ENCODE measurements around the gene SLC25A4.

Gene SLC25A4

DNA sequence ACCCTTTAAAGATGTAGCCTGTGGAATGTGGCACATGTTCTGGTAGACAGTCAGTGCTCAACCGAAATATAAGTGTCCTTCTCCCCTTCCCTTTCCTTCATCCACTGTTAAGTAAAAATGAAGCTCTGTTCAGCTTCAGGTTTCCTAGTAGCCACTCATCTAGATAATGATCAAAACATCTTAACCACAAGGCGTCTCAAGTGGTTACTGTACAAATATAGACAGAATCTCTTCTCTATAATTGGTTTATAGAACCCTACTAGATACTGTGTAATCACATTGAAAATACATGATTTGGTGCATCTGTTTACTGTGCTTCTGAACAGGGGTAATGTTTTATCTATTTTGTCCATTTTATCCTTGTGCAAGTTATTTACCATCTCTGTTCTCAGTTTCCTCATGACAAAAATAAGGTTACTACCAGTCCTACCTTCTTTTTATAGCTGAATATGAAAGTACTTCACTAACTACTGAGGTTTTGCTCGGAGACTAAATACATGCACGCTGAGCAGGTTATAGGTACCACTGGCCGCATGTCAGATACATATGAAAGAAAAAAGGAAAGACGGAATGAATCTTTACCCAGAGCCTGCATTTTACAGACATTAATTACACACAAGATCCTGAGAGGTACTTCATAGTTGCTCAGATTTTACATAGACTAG lies 20.3 kb upstream of the SLC25A4 start:
- DNase-seq, result no peak

DNA sequence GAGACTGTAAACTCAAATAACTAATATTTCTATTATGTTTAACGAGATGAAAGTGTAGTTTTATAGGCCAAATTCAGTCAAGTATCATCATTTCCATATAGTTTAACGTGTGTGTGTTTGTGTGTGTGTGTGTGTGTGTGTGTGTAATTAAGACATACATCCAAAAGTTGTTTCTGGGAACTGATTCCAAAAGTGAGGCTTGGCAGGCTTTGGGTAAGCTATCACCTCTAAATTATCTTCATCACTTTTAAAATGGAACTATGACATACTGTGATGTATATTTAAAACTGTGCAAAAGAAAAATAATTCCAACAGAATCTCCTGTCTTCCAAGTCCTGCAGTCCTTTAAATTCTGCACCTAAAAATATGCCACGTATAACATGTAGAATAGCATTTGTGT lies 19.1 kb upstream of the SLC25A4 start:
- no peak for DNase-seq

DNA sequence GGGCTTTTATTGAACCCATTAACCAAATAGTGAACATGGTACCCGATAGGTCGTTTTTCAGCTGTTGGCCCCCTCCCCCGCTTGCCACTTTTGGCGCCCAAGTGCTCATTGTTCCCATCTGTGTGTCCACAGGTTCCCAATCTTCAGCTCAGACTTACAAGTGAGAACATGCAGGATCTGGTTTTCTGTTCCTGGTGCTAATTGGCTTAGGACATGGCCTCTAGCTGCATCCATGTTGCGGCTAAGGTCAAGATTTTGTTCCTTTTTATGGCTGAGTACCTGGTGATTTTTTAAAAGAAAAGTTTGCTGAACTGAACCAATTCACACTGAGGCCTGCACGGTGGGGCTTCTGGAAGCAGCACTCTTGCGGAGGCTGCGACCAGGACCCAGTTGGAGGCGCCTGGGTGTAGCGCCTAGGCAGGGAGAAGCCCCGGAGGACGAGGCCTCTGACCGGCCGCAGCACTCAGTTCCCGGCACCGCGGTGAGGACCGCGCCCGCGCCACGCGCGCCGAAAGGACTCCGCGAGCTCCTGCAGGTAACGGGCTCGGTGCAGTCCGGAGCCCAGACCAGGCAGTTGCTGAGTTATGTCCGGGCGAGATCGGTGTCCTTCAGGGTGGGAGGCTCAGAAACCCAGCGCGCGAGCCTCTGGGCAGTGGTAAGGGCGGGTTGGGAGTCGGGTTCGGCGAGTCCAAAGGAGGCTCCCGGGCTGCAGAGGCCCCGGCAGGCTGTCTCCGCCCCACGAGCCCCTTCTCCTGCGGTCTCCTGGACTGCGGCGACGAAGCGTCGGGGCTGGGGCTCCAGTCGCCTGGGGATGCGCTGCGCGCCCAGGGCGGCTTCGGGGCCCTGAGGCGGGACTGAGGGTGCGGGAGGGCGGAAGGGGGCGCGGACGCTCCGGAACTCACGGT lies 15.8 kb upstream of the SLC25A4 start:
- DNase-seq, result peak; percentile 27

DNA sequence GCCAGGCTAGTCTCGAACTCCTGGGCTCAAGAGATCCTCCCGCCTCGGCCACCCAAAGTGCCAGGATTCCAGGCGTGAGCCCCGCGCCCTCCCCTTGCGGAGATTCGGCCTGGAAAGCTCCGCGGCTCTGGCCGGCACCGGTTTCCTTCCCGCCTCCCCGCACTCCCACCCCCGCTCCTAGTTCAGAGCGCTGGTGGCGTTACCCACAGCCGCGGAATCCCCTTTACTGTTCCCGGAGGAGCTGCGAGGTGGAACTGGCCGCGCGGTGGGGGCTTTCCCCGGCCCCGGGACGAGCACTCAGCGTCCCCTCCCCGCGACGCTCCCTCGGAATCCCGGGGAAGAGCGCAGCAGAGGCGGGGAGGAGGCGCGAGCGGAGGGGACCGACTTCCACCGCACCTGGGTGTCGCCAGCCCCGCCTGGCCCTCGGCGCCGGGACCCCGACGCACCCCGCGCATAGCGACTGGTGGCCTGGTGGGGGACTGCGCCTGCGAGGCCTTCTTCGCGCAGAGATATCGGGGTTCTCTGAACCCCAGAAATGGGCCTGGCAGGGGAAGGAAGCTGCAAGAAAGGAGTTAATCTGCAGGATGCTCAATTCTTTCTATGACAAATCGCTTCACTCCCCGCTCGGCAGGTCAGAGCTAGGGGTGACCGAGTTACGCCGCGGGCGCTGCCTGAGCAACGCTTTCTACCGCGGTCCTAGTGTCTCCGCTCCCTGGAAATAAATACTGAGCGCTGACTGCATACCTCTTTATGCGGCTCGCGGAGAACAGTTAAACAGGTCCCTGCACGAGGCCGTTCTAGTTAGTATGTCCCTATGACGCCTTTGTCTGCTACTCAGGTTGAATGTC lies 14.6 kb upstream of the SLC25A4 start:
- no peak for DNase-seq

DNA sequence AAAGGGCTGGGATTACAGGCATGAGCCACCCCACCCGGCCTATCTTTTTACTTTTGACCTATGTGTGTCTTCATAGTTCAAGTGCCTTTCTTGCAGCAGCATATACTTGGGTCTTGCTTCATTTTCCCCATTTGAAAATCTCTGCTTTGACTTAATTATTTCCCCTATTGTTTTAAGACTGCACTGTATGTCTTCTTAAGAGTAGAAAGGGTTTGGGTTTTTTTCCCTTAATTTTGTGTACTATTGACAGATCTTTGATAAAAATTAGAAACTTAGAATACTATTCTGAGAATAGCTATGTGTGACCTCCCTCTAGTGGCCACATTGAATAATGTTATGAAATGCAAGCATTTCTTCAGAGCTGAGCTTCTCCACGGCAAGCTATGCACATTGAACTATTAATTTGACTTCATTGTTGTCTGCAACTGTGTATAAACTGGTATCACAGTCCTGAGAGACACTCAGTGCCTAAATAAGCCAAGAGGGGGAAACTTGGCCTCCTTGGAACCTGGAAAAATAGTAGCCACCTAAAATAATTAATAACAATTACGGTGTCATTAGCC lies 8.7 kb upstream of the SLC25A4 start:
- DNase-seq, result peak; percentile 36

DNA sequence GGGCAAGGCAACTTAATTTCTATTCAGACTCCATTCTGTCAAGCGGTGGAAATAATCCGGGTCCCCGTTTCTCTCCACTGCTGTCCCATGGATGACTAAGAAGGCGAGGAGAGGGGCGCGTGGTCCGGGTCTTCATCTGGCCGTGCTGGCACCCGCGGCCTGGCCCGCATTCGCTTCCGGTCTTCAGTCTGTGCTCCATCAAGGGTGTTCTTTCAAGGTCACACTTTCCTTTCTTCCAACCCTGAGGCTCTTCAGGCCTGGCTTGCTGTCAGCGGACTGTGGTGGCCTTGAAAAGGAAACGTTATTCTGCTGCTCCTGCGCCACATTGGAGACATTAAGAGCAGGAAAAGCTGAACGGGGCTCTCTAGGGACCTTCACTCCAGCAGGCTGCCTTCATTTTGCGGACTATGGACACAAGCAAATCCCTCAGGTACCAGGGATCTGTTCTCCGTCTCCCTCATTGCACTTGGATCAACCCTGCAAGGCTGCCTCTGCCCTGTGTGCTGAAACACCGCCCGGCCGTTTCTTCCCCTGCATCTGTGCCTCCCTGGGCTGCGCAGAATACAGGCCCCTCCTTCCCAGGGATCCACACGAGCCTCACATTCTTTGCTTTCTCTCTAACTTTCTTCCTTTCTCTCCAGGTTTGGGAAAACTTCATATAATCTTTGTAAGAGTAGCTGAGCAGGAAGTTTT lies 5.7 kb upstream of the SLC25A4 start:
- no peak for DNase-seq

DNA sequence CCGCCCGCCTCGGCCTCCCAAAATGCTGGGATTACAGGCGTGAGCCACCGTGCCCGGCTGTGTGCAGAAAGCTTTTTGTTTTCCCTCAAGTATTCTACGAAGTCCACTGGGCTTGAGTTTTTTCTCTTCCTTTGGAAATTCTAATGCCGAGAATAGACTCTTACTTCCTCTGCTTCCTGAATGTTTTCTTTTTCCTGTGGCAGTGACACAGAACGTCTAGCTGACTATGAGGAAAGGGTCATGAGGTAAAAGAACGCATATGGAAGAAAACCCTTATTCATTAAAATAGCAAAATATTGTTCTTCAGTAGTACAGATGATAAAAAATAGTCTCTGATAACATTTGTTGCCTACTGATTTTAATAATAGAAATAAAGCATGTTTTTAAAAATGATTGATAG lies 4.9 kb upstream of the SLC25A4 start:
- no peak for DNase-seq

DNA sequence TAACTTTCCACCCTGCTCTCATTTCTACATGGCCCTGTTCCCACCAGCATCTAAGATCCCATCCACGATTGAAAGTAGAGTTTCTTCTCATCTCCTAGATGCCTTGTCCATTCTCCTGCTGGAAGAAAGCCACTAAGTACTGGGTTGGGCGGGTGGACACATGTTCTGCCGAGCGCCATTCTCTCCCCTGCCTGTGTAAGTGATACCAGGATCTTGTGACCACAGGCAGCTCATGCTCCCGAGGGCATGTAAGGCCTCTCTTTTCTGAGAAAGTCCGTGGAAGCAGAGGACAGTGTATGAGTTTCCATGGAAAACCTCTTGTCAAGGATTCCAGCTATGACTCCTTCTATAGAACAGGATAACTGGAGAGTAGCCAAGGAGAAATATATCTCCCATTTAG lies 3.3 kb upstream of the SLC25A4 start:
- DNase-seq, result no peak

DNA sequence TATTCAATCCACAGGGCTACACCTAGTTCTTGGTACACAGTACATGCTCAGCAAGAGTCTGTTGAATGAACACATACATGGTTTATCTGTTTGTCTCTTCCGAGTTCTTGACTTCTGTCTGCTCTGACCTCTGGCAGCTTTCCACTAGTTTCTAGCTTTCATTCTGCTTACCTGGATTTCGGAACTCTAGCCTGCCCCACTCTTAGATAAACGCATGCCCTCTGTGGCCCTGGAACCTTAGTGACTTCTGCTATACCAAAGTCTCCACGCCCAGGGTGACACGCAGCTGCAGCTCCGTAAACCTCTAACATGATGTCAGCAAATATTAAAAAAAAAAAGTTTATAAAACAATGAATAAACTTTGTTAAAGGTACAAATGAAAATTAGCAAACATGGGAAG lies 1.3 kb upstream of the SLC25A4 start:
- no peak for DNase-seq

DNA sequence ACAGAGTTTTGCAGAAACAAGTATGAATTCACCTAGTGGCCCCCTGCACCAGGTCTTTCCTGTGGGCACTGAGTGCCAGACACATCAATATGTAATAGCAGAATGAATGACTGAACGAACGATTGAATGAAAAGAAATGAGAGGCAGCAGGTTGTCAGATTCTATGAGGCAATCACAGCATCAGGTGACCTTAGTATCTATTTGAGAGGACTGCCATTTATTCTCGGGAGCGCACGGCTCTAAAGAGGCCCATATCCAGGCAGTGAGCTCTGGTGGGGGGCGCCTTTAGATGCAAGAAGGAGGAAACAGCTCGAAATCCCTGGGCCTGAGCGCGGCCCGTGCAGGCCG lies 528 bp upstream of the SLC25A4 start:
- DNase-seq, result peak; percentile 34

DNA sequence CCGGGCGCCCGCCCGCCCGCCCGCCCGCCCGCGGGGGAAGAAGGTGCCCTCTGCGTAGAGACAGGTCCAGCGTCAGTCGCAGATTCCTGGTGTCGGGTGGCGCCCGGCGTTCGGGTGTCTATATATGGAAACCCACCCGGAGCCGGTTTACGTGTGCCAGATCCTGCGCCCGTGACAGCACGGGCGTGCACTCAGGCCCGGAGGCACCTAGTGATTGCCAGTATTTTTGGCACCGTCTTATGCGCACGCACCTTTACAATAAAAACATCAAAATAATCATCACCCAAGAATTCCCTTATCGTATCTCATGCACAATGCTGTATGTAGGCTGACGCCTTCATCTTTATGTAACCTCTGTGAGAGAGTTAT lies 519 bp downstream of the SLC25A4 start:
- peak; percentile 31 for DNase-seq

DNA sequence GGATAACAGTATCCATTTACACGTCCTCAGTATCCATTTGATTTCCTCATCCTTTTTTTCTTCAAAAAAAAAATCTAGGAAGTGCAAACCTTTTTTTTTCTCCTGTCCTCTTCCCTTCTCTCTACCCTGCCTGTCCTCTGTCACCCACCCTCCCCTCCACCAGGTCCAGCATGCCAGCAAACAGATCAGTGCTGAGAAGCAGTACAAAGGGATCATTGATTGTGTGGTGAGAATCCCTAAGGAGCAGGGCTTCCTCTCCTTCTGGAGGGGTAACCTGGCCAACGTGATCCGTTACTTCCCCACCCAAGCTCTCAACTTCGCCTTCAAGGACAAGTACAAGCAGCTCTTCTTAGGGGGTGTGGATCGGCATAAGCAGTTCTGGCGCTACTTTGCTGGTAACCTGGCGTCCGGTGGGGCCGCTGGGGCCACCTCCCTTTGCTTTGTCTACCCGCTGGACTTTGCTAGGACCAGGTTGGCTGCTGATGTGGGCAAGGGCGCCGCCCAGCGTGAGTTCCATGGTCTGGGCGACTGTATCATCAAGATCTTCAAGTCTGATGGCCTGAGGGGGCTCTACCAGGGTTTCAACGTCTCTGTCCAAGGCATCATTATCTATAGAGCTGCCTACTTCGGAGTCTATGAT lies 1.7 kb downstream of the SLC25A4 start:
- DNase-seq, result no peak

DNA sequence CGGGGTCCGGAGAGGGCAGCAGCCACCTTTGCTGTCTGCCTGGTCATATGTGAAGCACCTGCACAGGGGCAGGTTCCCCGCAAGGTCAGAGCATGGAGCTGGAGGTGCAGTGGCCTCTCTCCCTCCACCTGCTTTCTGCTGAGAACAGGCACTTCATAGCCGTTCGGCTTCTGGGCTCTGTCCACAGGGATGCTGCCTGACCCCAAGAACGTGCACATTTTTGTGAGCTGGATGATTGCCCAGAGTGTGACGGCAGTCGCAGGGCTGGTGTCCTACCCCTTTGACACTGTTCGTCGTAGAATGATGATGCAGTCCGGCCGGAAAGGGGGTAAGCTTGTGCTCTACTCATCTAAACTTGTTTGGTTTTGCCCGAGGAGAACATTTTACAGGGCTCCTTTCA lies 2.5 kb downstream of the SLC25A4 start:
- no peak for DNase-seq

DNA sequence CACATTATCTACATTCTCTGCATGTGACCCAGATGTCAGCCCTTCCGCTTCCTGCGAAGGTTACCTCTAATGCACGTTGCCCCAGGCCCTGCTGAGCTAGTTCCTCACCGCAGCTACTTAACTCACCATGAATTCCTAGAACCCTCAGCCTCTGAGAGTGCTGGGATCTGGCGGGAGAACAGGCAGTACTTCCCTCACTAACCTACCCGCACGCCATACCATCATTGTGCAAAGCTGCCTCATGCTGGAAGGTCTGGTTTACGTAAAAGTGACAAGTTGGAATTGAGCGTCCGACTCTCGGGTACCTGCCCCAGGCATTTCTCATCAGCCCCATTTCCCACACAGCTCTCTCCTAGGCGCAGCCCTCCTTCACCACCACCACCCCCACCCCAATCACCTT lies 6.3 kb downstream of the SLC25A4 start:
- no peak for DNase-seq

DNA sequence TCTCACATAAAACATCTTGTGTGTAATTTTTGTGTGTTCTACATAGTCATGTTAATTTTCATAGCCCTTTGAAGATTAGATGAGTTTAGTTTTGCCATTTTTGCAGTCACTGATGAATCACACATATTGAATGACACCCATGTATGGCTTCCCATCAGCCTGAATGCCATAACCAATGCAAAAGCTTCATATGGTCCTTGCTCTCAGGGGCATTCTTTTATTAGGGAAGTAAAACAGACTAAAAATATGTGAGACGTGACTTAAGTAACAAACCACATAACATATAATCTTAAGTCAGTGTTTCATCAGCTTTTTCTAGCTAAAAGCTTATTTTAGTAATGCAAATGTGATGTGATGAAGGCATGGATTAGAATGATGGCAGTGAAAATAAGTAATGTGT lies 8.2 kb downstream of the SLC25A4 start:
- no peak for DNase-seq

DNA sequence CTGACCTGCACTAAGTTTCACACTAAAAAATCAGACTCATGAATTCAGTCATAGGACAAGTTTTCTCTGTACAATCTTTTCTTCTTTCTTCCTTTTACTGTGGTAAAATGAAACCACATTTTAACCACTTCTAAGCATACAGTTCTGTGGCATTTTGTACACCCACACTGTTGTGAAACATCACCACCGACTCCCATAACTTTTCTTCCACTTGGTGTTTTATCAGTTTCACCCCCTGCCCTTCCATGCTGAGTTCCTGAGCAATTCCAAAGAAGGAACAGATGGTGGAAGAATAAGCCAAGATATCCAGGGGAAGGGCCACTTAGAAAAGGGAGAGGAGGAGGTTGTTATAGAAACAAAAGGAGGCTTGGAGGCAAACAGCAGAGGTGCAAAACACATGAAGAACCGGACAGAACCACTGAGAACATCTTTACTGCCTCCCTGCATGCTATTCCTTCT lies 22.6 kb downstream of the SLC25A4 start:
- no peak for DNase-seq

DNA sequence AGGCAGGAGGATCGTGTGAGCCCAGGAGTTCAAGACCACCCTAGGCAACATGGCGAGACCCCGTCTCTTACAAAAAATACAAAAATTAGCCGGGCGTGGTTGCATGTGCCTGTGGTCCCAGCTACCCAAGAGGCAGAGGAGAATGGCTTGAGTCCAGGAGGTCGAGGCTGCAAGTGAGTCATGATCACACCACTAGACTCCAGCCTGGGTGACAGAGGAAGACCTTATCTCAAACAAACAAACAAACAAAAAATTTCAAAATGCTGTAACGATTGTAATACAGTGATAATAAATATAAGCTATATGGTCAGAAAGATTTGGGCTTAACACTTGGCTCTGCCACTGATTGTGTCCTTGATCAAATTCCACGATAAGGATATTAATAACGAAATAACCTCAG lies 24.2 kb downstream of the SLC25A4 start:
- no peak for DNase-seq

DNA sequence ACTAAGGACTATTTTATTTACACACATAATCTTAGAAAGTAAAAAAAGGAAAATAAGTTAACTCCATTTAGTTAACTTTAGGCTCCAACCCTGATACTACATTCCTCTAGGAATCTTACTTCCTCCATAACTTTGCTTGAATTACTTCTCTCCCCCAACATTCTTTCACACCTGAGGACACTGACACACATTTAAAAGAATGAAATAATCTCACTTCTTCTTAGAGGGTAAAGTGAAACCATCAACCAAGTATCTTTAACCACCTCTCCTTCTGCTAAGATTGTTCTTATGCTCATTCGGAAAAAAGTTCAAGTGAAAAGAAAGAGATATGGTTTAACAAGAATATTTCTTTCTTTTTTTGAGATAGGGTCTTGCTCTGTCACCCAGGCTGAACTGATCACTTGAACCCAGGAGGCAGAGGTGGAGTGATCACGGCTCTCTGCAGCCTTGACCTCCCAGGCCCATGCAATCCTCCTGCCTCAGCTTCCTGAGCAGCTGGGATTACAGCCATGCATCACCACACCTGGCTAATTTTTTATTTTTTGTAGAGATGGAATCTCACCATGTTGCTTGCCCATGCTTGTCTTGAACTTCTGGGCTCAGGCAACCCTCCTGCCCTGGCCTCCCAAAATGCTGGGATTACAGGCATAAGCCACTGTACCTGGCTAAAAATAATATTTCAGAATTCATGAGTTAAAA lies 28.5 kb downstream of the SLC25A4 start:
- no peak for DNase-seq

DNA sequence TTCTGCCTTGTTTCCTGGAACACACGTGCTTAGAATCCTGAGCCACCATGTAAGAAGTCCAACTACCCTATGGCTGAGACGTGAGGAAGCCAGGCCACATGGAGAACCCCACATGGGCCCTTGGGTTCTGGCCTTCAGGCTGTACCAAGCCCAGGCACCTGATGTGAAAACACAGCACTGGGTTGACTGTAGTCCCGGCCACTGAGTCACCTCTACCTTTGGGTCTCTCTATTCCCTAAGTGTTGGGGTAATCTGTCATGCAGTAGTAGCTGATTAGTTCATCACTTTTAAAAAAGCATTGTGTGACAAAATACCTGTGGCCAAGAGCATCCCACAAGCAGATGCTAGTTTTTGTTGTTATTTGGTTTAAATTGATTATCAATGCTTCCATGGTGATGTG lies 36.4 kb downstream of the SLC25A4 start:
- no peak for DNase-seq

DNA sequence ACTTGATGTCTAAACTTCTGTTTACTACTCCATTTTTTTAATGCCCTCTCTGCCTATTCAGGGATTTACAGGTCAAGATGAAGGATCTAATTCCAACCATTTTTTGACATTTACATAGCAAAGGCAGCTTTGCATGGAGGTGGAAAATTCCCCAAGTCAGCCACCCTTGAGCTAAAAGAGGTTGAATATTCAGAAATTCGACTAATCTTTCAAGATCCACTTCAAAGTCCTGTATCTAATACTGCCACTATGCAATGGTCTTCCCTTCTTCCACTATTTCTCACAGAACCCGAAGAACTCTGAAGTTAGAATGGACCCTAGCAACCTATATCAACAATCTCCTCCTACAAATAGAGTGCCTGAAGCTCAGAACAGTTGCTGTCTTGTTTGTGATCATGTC lies 39.2 kb downstream of the SLC25A4 start:
- no peak for DNase-seq

DNA sequence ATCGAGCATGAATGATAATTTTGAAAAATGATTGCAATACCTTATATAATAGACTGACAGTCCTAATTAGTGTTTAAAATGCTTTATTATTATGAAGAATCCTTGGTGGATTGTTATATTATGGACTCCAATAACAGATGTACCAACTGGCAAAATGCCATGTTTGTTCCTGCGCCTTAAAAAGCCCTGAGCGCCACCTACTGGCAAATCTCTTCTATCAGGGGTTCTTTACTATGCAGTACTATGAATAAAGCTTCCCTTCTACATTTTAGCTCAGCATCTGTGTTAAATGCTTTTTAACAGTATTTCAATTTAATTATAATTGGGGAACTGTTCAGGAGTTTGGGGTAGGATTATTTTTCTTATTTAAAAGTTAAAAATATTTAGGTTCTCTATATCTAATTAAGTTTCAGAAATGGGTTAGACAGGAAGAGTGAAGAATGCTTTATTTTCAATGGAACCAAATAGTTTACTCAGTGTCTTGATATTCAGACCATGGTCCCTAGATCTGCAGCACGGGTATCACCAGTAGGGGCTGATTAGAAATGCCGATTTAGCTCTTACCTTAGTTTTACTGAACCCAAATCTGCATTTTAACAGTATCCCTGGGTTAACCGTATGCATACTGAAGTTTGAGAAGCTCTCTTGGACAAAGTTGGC lies 40.7 kb downstream of the SLC25A4 start:
- DNase-seq, result peak; percentile 84
